22Rv1 (cell line): ENCODE measurements around the gene SLAMF8.

Experiments used
- H3K27ac ChIP-seq: fragments of 450-650 bp; 2 replicates; pipeline ENCODE4 v1.5.1; 2017
- CTCF ChIP-seq: fragments of 450-650 bp; IDR thresholded peaks from 2 replicates; pipeline ENCODE4 v1.5.1; 2017; ENCODE audit warnings: mild to moderate bottlenecking
- ZFX ChIP-seq: fragments of 450-650 bp; IDR thresholded peaks from 2 replicates; pipeline ENCODE4 v1.6.1; 2017; ENCODE audit warnings: antibody characterized with exemption, borderline replicate concordance

The SLAMF8 gene

GRCh38 chr1:159826441-159827101 lies at the start of gene SLAMF8:
TSS of gene SLAMF8 (plus strand) at chr1:159826873. CDS start at chr1:159826899, 26 bp downstream.
- H3K27ac ChIP-seq = no peak within 1 kb of the TSS

GRCh38 chr1:159778266-159778665 lies 48.4 kb upstream of the SLAMF8 start:
- no peak overlapping the region for H3K27ac ChIP-seq
- TF ChIP-seq ZFX (no peak), CTCF (no peak)

More at GRCh38 chr1:159826441-159827101, at the start of gene SLAMF8:
- TF ChIP-seq ZFX = no peak
- no peak for TF ChIP-seq CTCF

GRCh38 chr1:159779403-159779851 lies 47.2 kb upstream of the SLAMF8 start:
- no peak overlapping the region for H3K27ac ChIP-seq
- TF ChIP-seq CTCF (no peak), ZFX (no peak)

- H3K27ac ChIP-seq = peak within 1 kb of the TSS; percentile 48
- TF ChIP-seq ZFX (no peak), CTCF (peak; percentile 99)
Observed at GRCh38 chr1:159780583-159781582, 45.8 kb upstream of the SLAMF8 start, which contains the start of gene DUSP23. TSS of gene DUSP23 (plus strand) at chr1:159780962. CDS start at chr1:159781101, 139 bp downstream.

GRCh38 chr1:159781992-159782391 lies 44.7 kb upstream of the SLAMF8 start:
- H3K27ac ChIP-seq = no peak overlapping the region
- no peak for TF ChIP-seq CTCF
- no peak for TF ChIP-seq ZFX

GRCh38 chr1:159783724-159784123 lies 42.9 kb upstream of the SLAMF8 start:
- no peak overlapping the region for H3K27ac ChIP-seq
- no peak for TF ChIP-seq ZFX
- TF ChIP-seq CTCF = no peak
